NCI-H2029 treated with DMSO at 0.1 percent for 48 hours (cell line): ENCODE measurements around the gene FOXK2.
"Not testable (repeated sequence)": the region's sequence is repeated elsewhere in the genome, so short reads cannot be mapped to it uniquely, and the experiment has no call there.

Experiments used
- DNase-seq: peaks from one replicate; lab custom pipeline; 2025; lab: John Stamatoyannopoulos, UW

The FOXK2 gene

DNA sequence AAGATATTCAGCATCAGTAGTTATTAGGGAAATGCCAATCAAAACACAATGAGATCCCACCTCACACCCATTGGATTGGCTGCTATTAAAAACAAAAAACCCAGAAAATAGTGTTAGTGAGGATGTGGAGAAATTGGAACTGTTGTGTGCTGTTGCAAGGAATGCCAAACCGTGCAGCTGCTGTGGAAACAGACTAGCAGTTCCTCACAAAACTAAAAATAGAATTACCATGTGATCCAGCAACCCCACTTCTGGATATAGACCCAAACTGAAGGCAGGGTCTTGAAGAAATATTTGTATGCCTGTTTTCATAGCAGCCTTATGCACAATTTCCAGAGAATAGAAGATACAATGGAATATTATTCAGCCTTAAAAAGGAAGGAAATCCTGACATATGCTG, 46.0 kb downstream of the FOXK2 start:
- no peak for DNase-seq

DNA sequence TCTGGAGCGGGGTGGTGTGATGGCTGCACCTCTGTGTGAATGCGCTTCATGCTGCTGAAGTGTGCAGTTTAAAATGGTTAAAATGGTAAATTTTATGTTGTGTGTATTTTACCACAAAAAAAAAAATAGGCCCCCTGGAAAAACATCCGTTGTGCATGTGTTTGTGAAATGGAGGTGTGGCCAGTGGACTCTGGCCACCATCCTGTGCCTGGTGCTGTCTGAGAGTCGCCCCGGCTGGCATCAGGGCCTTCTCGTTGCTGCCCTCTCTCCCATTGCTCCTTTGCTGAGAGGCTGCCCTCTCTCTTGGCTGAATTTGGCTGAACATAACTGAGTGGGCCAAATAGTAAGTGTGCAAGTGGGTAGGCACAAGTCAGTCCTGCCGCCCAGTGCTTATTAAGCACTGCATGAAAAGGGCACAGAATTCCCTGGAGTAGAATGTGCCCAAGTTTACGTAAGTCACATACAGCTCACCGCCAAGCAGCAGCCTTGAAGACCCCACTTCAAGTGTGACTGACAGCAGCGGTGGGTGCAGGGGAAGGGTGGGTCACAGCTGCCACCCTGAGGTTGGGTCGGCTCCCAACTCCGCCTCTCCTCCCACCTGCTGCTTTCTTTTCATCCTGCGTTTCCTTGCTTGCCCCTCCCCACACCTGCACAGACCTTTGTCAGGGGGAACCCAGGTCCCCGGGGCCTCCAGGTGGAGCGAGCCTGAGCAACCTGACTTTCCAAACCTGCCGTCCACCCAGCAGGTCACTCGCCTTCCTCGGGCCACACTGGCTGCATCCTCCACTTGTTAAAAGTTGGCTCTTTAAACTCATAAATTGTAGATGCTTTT, 46.8 kb downstream of the FOXK2 start:
- DNase-seq: no peak

DNA sequence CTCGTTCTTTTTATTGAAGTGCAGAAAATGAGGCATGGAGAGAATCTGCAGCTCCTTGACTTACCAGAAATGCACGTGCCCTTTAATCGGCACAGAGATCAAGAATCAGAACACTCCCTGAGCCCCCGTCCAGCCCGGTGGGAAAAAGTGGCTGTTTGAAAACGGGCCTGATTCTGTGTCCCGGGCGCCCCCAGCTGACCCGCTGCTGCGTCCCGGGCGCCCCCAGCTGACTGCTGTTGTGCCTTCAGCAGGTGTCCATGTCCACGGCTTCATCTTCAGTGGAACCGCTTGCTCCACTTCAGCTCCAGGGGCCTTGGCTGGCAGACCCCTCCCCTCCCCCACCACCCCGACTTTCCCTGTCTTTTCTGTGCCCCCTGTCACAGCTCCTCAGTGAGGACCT, 47.8 kb downstream of the FOXK2 start:
- no peak for DNase-seq

DNA sequence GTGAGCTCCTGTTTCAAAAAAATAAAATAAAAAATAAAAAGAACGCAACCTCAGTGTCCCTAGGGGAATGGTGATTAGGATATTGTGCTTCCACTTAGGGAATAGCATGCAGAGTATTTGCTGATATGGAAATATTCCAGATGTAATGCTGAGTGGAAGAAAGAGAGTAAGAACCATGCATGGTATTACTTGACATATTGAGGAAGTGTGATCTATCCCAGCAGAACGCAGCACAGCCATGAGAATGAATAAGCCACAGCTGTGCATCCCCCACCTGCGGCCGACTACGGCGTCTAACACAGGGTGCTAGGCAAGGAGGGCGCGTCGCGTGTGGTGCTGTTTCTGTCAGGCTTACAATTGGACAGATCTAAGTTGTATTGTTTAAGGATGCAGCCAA, 49.5 kb downstream of the FOXK2 start:
- DNase-seq: no peak

DNA sequence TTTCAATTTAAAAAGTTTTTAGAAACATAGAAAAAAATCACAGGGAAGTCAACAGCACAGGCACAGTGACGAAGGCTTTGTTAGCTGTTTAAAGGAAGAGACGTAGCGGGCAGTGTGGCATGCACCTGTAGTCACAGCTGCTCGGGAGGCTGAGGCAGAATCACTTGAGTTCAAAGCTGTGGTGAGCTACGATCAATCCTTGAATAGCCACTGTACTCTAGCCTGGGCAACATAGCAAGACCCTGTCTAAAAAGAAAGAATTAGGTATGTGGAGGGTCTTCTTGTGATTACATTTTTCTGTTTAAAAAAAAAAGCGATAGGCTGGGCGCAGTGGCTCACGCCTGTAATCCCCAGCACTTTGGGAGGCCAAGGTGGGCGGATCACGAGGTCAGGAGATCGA, 50.1 kb downstream of the FOXK2 start:
- DNase-seq: no peak

DNA sequence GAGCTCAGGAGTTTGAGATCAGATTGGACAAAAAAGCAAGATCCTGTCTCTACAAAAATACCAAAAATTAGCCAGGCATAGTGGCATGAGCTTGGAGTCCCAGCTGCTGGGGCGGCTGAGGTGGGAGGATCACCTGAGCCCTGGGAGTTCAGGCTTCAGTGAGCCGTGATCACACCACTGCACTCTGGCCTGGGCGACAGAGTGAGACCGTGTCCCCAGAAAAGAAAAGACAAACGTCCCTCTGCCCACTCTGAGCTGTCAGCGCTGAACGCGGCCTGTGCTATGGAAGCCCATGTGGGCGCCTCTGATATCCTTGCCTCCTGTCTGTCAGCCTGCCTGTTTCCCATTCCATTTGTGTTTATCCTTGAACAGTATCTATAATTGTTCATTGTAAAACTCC, 50.7 kb downstream of the FOXK2 start:
- DNase-seq: no peak

DNA sequence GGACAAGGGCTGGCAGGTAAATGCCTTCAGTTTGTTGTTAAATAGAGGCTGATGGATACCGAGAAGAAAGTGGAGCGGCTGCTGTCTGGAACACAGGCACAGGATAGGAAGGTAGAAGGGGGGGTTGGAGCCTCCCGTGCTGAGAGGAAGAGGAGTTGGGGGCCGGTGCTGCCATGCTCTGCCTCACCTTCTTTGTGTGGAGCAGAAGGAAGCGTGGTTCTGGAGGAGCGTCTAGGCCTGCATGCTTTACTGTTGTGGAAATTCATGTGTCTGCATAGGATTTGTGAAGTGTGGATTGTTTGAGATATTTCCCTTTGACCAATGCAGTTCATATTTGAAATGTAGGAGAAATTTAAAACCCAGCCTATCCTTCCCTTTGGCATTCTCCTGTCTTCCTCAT, 52.3 kb downstream of the FOXK2 start:
- no peak for DNase-seq

DNA sequence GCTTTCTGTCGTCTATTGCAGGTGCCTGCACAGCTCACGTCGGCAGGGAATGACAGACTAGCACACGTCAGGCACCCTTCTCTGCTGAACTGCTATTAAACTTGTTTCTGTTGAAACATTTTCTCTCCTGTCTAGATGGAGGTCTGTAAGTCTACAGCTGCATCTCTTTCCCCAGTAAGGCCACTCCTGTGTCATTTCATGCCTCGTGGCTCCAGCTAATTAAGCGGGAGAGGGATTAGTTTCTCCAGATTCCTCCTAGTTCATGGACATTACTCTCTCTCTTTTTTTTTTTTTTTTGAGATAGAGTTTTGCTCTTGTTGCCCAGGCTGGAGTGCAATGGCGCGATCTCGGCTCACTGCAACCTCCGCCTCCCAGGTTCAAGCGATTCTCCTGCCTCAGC, 54.5 kb downstream of the FOXK2 start:
- no peak for DNase-seq

DNA sequence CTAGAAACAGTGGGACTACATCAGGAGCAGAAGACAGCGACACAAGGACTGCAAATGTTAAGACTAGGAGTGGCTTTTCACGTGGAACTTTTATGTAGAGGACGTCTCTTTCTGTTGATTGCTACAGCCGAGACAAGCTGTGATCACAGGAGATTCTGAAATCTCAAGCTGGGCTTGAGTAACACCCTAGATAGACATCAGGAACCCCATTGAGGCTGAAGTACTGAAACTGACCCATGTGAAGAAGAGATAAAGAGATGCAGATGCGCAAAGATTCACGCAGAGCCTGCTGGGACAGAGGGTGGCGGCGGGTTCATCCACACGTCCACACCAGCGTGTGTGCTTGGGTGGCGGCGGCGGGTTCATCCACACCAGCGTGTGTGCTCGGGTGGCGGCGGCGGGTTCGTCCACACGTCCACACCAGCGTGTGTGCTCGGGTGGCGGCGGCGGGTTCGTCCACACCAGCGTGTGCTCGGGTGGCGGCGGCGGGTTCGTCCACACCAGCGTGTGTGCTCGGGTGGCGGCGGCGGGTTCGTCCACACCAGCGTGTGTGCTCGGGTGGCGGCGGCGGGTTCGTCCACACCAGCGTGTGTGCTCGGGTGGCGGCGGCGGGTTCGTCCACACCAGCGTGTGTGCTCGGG, 56.2 kb downstream of the FOXK2 start:
- not testable (repeated sequence) for DNase-seq

DNA sequence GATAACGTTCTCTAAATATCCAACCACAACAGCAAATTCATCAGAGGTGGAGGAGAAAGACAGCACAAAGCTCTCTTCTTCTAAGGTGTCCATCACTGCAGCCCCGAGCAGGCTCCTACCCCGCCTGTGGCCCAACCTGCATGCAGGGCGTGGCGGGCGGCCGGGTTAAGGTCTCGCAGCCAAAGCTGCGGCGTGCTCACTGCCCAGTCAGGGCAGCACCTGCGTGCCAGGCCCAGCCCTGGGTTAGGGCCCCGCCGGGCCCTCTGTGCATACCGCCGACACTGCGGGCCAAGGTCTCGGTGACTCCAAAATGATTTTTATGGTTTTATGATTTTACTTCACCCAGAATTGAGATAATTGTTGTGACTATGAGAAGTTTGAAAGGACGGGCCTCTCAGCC, 57.8 kb downstream of the FOXK2 start:
- no peak for DNase-seq

DNA sequence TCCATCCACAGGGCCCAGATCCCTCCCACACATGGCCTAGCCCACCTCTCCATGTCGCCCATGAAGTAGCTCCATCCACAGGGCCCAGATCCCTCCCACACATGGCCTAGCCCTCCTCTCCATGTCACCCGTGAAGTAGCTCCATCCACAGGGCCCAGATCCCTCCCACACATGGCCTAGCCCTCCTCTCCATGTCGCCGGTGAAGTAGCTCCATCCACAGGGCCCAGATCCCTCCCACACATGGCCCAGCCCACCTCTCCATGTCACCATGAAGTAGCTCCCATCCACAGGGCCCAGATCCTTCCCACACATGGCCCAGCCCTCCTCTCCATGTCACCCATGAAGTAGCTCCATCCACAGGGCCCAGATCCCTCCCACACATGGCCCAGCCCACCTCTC, 60.4 kb downstream of the FOXK2 start:
- DNase-seq: not testable (repeated sequence)

DNA sequence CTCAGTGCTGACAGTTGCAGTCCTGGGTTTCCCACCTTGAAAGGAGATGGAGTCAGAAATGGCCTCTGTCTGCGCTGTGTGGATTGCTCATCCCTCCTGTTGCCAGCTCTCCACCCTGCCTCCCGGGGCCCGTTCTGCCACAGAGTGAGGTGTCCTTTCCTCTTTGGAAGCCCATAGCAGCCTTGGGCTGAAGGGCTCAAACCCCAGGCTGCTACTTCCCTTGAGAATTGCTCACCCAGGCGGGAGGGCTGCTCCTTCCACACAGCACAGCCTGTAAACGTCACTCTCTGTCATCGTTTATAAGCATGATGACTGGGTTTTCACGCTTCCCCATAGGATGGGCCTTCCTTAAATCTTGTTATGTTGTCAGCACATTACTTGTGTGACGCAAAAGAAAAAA, 62.7 kb downstream of the FOXK2 start:
- no peak for DNase-seq

DNA sequence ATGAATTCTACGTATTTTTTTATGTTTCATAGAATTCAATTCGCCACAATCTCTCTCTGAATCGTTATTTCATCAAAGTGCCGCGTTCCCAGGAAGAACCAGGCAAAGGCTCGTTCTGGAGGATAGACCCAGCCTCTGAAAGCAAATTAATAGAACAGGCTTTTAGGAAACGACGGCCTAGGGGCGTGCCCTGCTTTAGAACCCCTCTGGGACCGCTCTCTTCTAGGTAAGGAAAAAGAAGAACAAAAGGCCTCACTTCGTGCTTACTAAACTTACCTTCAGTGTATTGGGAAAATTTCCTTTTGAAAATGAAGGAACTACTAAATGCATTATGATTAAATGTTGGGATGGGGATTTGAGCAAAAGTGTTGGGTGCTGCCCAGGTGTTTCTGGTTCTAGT, 63.2 kb downstream of the FOXK2 start:
- DNase-seq: no peak

DNA sequence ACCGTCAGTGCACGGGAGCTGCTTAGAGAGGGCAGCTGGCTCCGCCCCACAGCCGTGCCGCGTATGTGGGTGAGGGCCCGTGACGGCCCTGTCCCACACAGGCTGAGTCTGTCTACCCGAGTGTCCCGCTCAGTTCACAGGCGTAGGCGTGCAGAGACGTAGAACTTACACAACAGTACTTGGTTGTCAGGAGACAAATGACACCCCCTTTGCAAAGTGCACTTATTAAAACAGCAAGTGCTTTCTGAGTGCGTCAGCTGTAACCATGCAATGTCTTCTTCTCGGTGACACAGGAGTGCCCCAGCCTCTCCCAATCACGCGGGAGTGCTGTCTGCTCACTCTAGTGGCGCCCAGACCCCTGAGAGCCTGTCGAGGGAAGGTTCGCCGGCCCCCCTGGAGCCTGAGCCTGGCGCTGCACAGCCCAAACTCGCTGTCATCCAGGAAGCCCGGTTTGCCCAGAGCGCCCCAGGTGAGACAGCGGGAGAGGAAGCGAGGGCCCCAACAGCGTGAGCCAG, 64.2 kb downstream of the FOXK2 start:
- no peak for DNase-seq

DNA sequence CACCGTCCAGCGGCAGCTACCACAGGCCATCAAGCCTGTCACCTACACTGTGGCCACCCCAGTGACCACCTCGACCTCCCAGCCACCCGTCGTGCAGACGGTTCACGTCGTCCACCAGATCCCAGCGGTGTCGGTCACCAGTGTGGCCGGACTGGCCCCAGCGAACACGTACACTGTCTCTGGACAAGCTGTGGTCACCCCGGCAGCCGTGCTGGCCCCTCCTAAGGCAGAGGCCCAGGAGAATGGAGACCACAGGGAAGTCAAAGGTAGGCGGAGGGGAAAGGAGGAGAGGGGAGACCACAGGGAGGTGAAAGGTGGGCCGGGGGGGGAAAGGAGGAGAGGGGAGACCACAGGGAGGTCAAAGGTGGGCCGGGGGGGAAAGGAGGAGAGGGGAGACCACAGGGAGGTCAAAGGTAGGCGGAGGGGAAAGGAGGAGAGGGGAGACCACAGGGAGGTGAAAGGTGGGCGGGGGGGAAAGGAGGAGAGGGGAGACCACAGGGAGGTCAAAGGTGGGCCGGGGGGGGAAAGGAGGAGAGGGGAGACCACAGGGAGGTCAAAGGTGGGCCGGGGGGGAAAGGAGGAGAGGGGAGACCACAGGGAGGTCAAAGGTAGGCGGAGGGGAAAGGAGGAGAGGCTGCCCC, 66.5 kb downstream of the FOXK2 start:
- DNase-seq: not testable (repeated sequence)

DNA sequence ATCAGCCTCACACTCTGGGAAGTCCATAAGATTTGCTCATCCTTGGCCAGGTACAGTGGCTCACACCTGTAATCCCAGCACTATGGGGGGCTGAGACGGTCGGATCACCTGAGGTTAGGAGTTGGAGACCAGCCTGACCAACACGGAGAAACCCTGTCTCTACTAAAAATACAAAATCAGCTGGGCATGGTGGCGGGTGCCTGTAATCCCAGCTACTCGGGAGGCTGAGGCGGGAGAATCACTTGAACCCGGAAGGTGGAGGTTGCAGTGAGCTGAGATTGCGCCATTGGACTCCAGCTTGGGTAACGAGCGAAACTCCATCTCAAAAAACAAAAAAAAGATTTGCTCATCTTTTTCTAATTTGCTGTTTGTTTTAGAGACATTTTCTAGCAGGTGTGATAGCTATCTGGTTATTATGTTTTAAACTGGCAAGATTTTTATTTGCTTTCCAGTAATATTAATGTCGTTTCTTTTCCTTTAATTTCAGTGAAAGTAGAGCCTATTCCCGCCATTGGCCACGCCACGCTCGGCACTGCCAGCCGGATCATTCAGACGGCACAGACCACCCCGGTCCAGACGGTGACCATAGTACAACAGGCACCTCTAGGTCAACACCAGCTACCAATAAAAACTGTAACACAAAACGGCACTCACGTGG, 67.2 kb downstream of the FOXK2 start:
- DNase-seq: no peak

DNA sequence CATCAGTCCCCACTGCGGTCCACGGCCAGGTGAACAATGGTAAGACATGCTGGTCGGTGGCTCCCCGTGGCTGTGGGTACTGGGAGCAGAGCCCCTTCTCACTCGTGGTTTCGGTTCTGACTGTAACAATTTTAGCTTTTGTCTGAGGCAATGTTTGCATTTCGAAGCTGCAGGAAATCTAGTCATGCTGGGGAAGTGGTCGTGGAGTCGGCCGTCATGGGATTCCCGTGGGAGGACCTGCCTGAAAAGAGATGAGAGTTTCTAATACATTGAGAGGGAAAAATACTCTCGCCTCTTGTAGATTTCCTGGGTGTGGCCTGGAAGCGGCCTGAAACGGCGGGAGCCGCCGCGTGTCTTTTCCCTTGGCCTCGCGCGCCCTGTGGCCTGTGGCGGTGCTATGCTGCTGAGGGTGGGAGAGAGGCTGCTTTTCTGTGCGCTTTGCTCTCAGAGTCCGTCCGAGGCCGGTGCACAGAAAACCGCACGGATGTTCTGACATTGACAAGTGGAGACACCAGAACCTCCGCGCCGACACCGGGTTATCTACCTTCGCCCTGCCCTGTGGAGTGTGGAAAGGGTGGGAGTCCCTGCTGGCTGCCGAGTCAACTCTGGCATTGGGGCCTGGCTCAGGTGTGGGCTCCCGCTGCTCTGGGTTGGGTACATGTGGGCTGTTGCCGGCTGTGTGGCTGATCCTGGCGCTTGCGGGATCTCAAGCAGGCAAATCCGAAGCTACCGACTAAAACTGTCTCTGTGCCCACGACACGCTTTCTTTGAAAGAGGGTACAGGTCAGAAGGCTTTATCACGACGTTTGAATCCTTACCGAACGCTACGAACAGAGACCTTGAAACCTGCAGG, 67.9 kb downstream of the FOXK2 start:
- DNase-seq: no peak

DNA sequence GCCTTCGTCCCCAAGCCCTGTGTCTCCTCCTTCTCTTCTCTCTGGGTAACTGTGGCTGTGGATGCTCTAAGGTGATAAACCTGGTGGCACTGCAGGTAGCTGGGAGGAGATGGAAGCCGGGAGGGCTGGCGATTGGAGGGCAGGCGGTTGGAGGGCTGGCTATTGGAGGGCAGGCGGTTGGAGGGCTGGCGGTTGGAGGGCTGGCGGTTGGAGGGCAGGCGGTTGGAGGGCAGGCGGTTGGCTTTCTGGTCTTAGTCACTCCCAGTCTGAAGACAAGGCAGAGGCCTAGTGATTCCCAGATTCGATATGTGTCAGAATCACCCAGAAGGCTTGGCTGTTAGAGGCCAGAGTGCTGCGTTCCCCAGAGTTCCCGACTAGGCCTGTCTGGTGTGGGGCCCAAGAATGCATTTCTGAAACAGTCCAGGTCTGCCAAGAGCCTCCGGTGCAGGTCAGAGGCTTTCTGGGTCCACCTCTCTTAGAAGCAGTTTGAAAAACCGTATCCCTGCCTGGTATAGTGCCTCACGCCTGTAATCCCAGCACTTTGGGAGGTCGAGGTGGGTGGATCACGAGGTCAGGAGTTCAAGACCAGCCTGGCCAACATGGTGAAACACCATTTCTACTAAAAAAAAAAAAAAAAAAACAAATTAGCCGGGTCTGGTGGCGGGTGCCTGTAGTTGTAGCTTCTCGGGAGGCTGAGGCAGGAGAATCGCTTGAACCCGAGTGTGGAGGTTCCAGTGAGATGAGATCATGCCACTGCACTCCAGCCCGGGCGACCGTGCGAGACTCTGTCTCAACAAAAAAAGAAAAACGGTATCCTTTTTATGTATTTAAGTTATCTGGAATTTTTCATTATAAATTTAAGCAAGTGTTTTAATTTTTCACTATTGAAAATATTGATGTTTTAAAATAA, 69.0 kb downstream of the FOXK2 start:
- no peak for DNase-seq

DNA sequence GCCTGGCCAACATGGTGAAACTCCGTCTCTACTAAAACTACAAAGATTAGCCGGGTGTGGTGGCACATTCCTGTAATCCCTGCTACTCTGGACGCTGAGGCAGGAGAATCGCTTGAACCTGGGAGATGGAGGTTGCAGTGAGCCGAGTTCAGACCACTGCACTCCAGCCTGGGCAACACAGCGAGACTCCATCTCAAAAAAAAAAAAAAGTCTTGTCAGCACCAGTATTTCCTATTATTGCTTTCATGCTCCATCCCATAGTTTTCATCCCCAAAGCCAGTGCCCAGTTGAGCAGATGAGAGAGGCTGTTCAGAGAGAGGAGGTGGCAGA, 70.3 kb downstream of the FOXK2 start:
- no peak for DNase-seq

DNA sequence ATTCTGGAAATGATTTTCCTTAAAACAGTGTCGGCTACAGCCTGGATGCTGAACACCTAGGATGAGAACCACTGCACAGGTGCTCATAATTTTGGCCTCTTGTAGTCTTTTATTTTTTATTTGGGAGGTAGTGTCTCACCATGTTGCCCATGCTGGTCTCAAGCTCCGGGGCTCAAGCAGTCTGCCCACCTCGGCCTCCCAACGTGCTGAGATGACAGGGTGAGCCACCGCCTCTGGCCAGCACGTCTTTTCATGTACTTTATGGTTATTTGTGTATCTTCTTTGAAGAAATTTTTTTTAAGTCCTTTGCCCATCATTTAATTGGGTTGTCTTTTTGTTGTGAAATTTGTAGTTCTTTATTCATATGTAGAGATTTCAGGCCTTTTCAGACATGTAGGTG, 70.7 kb downstream of the FOXK2 start:
- DNase-seq: no peak
